ENCODE measurements around the gene ZNF830.
"Not testable (repeated sequence)": the region's sequence is repeated elsewhere in the genome, so short reads cannot be mapped to it uniquely, and the experiment has no call there.

Gene ZNF830

GRCh38 chr17:34996422-34997285 is 35.3 kb downstream of the ZNF830 start:
- Histone ChIP-seq H3K4me1 (no peaks in the 10 kb centered on the region), H3K36me3 (peaks cover 94% of the 10 kb centered on the region), H3K27me3 (no peaks in the 10 kb centered on the region), H3K4me3 (ENCODE audit: low read depth, low read length) (no peak overlapping the region), H3K9me3 (no peaks in the 10 kb centered on the region)
- TF ChIP-seq CTCF (IDR thresholded peaks at IDR 0.05; ENCODE audit: low read depth, low read length), result no peak
- no peak for DNase-seq

- H3K9me3 ChIP-seq, result no peaks in the 10 kb centered on the region
- no peak for TF ChIP-seq CTCF (IDR thresholded peaks at IDR 0.05; ENCODE audit: low read depth, low read length)
- H3K36me3 ChIP-seq, result peaks cover 94% of the 10 kb centered on the region
- H3K4me3 ChIP-seq (ENCODE audit: low read depth, low read length), result no peak overlapping the region
- no peak for DNase-seq
- no peaks in the 10 kb centered on the region for H3K4me1 ChIP-seq
- no peaks in the 10 kb centered on the region for H3K27me3 ChIP-seq
Measured at GRCh38 chr17:34997355-34997862, 36.1 kb downstream of the ZNF830 start.

- TF ChIP-seq CTCF (IDR thresholded peaks at IDR 0.05; ENCODE audit: low read depth, low read length), result peak; percentile 93
- DNase-seq, result peak; percentile 79
- Histone ChIP-seq H3K36me3 (peaks cover 91% of the 10 kb centered on the region), H3K4me1 (no peaks in the 10 kb centered on the region), H3K27me3 (no peaks in the 10 kb centered on the region), H3K4me3 (ENCODE audit: low read depth, low read length) (no peak overlapping the region), H3K9me3 (no peaks in the 10 kb centered on the region)
Measured at GRCh38 chr17:34998205-34998604, 36.9 kb downstream of the ZNF830 start.

- Histone ChIP-seq H3K27me3 (no peaks in the 10 kb centered on the region), H3K4me1 (no peaks in the 10 kb centered on the region), H3K36me3 (peaks cover 90% of the 10 kb centered on the region), H3K9me3 (no peaks in the 10 kb centered on the region), H3K4me3 (ENCODE audit: low read depth, low read length) (no peak overlapping the region)
- TF ChIP-seq CTCF (IDR thresholded peaks at IDR 0.05; ENCODE audit: low read depth, low read length), result no peak
- DNase-seq, result no peak
Measured at GRCh38 chr17:34999456-34999855, 38.1 kb downstream of the ZNF830 start.

- not testable (repeated sequence) for H3K4me3 ChIP-seq (ENCODE audit: low read depth, low read length); DNase-seq; H3K27me3 ChIP-seq; H3K9me3 ChIP-seq; H3K4me1 ChIP-seq
- peaks cover 76% of the 10 kb centered on the region for H3K36me3 ChIP-seq
Measured at GRCh38 chr17:35000965-35001364, 39.6 kb downstream of the ZNF830 start.

- no peaks in the 10 kb centered on the region for H3K27me3 ChIP-seq
- H3K36me3 ChIP-seq, result peaks cover 75% of the 10 kb centered on the region
- TF ChIP-seq CTCF (IDR thresholded peaks at IDR 0.05; ENCODE audit: low read depth, low read length), result no peak
- no peaks in the 10 kb centered on the region for H3K4me1 ChIP-seq
- no peaks in the 10 kb centered on the region for H3K9me3 ChIP-seq
- no peak overlapping the region for H3K4me3 ChIP-seq (ENCODE audit: low read depth, low read length)
- no peak for DNase-seq
Measured at GRCh38 chr17:35001549-35001948, 40.2 kb downstream of the ZNF830 start.

All from BE2C (cell line).